ENCODE measurements around the gene TMCC3.

Gene TMCC3

GRCh38 chr12:94673496-94673895, 23.1 kb upstream of the TMCC3 start:
- DNase-seq (ENCODE audit: low read depth) = no peak
- TF ChIP-seq CTCF (IDR thresholded peaks at IDR 0.05; ENCODE audit: low read depth, low read length, missing control alignments) = no peak
- no peak overlapping the region for H3K4me3 ChIP-seq (ENCODE audit: low read depth, low read length)

- DNase-seq (ENCODE audit: low read depth) = no peak
- no peak for TF ChIP-seq CTCF (IDR thresholded peaks at IDR 0.05; ENCODE audit: low read depth, low read length, missing control alignments)
- no peak overlapping the region for H3K4me3 ChIP-seq (ENCODE audit: low read depth, low read length)
Observed at GRCh38 chr12:94671917-94672316, 21.6 kb upstream of the TMCC3 start.

GRCh38 chr12:94670898-94671297, 20.5 kb upstream of the TMCC3 start:
- DNase-seq (ENCODE audit: low read depth) = no peak
- no peak for TF ChIP-seq CTCF (IDR thresholded peaks at IDR 0.05; ENCODE audit: low read depth, low read length, missing control alignments)
- no peak overlapping the region for H3K4me3 ChIP-seq (ENCODE audit: low read depth, low read length)

- TF ChIP-seq CTCF (IDR thresholded peaks at IDR 0.05; ENCODE audit: low read depth, low read length, missing control alignments) = no peak
- no peak for DNase-seq (ENCODE audit: low read depth)
- H3K4me3 ChIP-seq (ENCODE audit: low read depth, low read length) = no peak overlapping the region
Observed at GRCh38 chr12:94670075-94670474, 19.7 kb upstream of the TMCC3 start.

- no peak overlapping the region for H3K4me3 ChIP-seq (ENCODE audit: low read depth, low read length)
- DNase-seq (ENCODE audit: low read depth) = no peak
- TF ChIP-seq CTCF (IDR thresholded peaks at IDR 0.05; ENCODE audit: low read depth, low read length, missing control alignments) = no peak
Observed at GRCh38 chr12:94667031-94667540, 16.7 kb upstream of the TMCC3 start.

- no peak for DNase-seq (ENCODE audit: low read depth)
- TF ChIP-seq CTCF (IDR thresholded peaks at IDR 0.05; ENCODE audit: low read depth, low read length, missing control alignments) = no peak
- H3K4me3 ChIP-seq (ENCODE audit: low read depth, low read length) = no peak overlapping the region
Observed at GRCh38 chr12:94666158-94666557, 15.8 kb upstream of the TMCC3 start.

- DNase-seq (ENCODE audit: low read depth) = no peak
- no peak overlapping the region for H3K4me3 ChIP-seq (ENCODE audit: low read depth, low read length)
- no peak for TF ChIP-seq CTCF (IDR thresholded peaks at IDR 0.05; ENCODE audit: low read depth, low read length, missing control alignments)
Observed at GRCh38 chr12:94663702-94664101, 13.3 kb upstream of the TMCC3 start.
